Activated CD8-positive, alpha-beta T cell treated with anti-CD3 and anti-CD28 coated beads, Interleukin-2, amount 10 ng/mL, durations not matched to agents 7 days and 5 days (primary cell): Measurements from ENCODE around the gene TNP1. TPM values are rescaled to one million over a fixed set of nuclear protein-coding genes. Genes with fewer than 3 reads are reported as not detected.

Experiments
- ATAC-seq: fragments of 150-1000 bp; cut with Tn5 transposase; one replicate; pipeline ENCODE4 v1.10.0; 2021; ENCODE audit warnings: moderate library complexity
- CTCF ChIA-PET: fragments of 350-600 bp; sonication (Branson Sonifier 250); formaldehyde crosslinking; loops from one replicate; lab custom pipeline; 2021; ENCODE audit warnings: antibody characterized with exemption; lab: Charles Lee
- POLR2A ChIA-PET: fragments of 350-600 bp; sonication (Branson Sonifier 250); formaldehyde crosslinking; loops from one replicate; lab custom pipeline; 2021; ENCODE audit warnings: antibody characterized with exemption; lab: Charles Lee
- DNase-seq: peaks from one replicate; pipeline ENCODE4 v3.0.0-alpha.2; 2020
- H3K27ac Mint-ChIP-seq: one replicate; pipeline ENCODE4 v1.8.0; 2021; ENCODE audit warnings: mild to moderate bottlenecking, mixed read lengths
- H3K27me3 Mint-ChIP-seq: one replicate; pipeline ENCODE4 v1.8.0; 2021; ENCODE audit warnings: low read depth, mixed read lengths
- H3K36me3 Mint-ChIP-seq: one replicate; pipeline ENCODE4 v1.8.0; 2021; ENCODE audit warnings: low read depth, mixed read lengths
- H3K4me1 Mint-ChIP-seq: one replicate; pipeline ENCODE4 v1.8.0; 2021; ENCODE audit warnings: low read depth, mixed read lengths
- H3K4me3 Mint-ChIP-seq: one replicate; pipeline ENCODE4 v1.8.0; 2021; ENCODE audit warnings: mild to moderate bottlenecking, mixed read lengths
- H3K9me3 Mint-ChIP-seq: one replicate; pipeline ENCODE4 v1.8.0; 2022; ENCODE audit warnings: mixed read lengths; ENCODE audit not compliant: insufficient read depth
- total RNA-seq, 2 experiments: library from RNA; stranded (reverse); gene quantifications; one replicate each; pipeline ENCODE4 v1.2.3, GENCODE V29; 2021

TNP1 gene
- total RNA-seq, 2 experiments from 2014 or later, result not detected

DNA sequence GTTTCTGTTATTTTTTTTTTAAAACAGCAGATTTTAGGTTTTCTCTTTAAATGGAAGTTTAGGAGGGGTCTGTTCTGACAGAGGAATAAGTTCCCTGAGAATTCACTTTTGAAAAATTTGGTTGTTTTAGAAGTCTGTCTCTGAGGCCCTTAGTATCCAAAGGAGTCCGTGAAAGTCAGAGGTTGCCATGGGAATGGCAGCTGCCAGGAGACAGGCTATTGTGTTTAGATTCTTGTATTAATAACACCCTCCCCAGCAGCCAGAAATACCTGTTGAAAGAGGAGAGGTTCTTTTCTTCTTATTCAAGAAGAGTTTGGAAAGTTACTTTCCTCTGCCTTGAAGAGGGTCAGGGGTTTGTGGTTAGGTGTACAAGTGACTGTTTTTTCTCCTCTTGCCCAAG, 29.5 kb downstream of the TNP1 start:
- no peak for ATAC-seq
- POLR2A ChIA-PET, result no interaction called here
- peaks cover 43% of the 10 kb centered on the region for H3K27me3 Mint-ChIP-seq
- H3K9me3 Mint-ChIP-seq, result no peaks in the 10 kb centered on the region
- no peak for DNase-seq
- H3K27ac Mint-ChIP-seq, result no peak overlapping the region
- no peak overlapping the region for H3K4me3 Mint-ChIP-seq
- H3K36me3 Mint-ChIP-seq, result no peaks in the 10 kb centered on the region
- H3K4me1 Mint-ChIP-seq, result no peaks in the 10 kb centered on the region
- CTCF ChIA-PET, result interaction anchor here (0.8 kb wide), 1 partner anchor 16 kb away, joined by 3 read pairs; no protein-coding TSS in a partner anchor

GRCh38 chr2:216829533-216829932, 30.3 kb downstream of the TNP1 start:
- POLR2A ChIA-PET, result no interaction called here
- no peaks in the 10 kb centered on the region for H3K9me3 Mint-ChIP-seq
- no peak for DNase-seq
- no peak for ATAC-seq
- H3K27me3 Mint-ChIP-seq, result peaks cover 36% of the 10 kb centered on the region
- CTCF ChIA-PET, result interaction anchor here (0.8 kb wide), 1 partner anchor 15 kb away, joined by 3 read pairs; no protein-coding TSS in a partner anchor
- H3K27ac Mint-ChIP-seq, result no peak overlapping the region
- H3K4me1 Mint-ChIP-seq, result no peaks in the 10 kb centered on the region
- no peak overlapping the region for H3K4me3 Mint-ChIP-seq
- no peaks in the 10 kb centered on the region for H3K36me3 Mint-ChIP-seq

GRCh38 chr2:216827073-216827720, 32.7 kb downstream of the TNP1 start:
- Mint-ChIP-seq H3K9me3 (no peaks in the 10 kb centered on the region), H3K4me1 (no peaks in the 10 kb centered on the region), H3K4me3 (no peak overlapping the region), H3K27me3 (peaks cover 32% of the 10 kb centered on the region), H3K27ac (no peak overlapping the region), H3K36me3 (no peaks in the 10 kb centered on the region)
- no peak for ATAC-seq
- no peak for DNase-seq
- POLR2A ChIA-PET, result no interaction called here
- CTCF ChIA-PET, result no interaction called here

- H3K27me3 Mint-ChIP-seq, result peaks cover 25% of the 10 kb centered on the region
- H3K9me3 Mint-ChIP-seq, result no peaks in the 10 kb centered on the region
- H3K27ac Mint-ChIP-seq, result no peak overlapping the region
- H3K36me3 Mint-ChIP-seq, result no peaks in the 10 kb centered on the region
- ATAC-seq (no peak), DNase-seq (no peak)
- ChIA-PET POLR2A (no interaction called here), CTCF (interaction anchor here (0.6 kb wide), 1 partner anchor 43 kb away, joined by 3 read pairs; no protein-coding TSS in a partner anchor)
- no peak overlapping the region for H3K4me3 Mint-ChIP-seq
- H3K4me1 Mint-ChIP-seq, result peaks cover 3% of the 10 kb centered on the region
Measured at GRCh38 chr2:216822470-216822869, 37.4 kb downstream of the TNP1 start.

DNA sequence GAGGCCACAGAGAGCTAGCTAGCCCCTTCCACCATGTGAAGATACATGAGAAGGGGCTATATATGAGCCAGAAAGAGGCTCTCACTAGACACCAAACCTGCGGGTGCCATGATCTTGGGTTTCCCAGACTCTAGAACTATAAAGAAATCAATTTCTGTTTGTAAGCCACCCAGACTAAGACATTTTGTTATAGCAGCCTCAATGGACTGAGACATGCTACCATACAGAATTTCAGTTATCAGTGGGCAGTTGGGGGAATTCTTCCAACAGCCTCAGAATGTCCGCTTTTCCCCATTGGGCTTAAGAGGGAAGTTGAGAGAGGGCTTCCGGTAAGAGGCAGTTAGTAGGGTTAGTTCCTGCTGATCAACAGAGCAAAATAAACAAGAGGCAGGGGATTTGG, 39.2 kb downstream of the TNP1 start:
- Mint-ChIP-seq H3K4me3 (no peak overlapping the region), H3K27me3 (peaks cover 26% of the 10 kb centered on the region), H3K36me3 (no peaks in the 10 kb centered on the region), H3K4me1 (peaks cover 3% of the 10 kb centered on the region), H3K27ac (no peak overlapping the region), H3K9me3 (no peaks in the 10 kb centered on the region)
- ATAC-seq (no peak), DNase-seq (no peak)
- ChIA-PET POLR2A (no interaction called here), CTCF (no interaction called here)

DNA sequence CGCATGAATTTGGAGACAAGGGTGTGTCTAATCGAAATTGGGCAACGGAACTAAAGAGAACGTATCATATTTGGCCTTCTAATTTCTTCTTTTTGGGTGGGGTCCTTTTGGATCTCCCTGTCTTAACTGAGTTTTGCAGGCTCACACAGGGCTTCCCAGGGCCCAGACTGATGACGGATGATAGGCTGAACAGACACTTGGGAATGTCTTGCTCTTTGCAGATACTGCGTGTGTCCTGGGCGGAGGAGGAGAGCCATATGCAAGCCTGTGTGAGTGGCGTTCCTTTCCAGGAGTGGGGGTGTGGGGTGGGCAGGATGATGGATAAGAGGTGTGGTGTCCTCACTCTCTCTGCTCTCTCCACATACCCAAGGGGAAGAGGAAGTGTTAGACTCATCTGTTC, 40.1 kb downstream of the TNP1 start:
- H3K36me3 Mint-ChIP-seq, result no peaks in the 10 kb centered on the region
- H3K27me3 Mint-ChIP-seq, result peaks cover 32% of the 10 kb centered on the region
- no peak overlapping the region for H3K27ac Mint-ChIP-seq
- peaks cover 3% of the 10 kb centered on the region for H3K4me1 Mint-ChIP-seq
- CTCF ChIA-PET, result no interaction called here
- POLR2A ChIA-PET, result no interaction called here
- no peaks in the 10 kb centered on the region for H3K9me3 Mint-ChIP-seq
- H3K4me3 Mint-ChIP-seq, result no peak overlapping the region
- ATAC-seq (no peak), DNase-seq (no peak)

- no peak overlapping the region for H3K4me3 Mint-ChIP-seq
- no peaks in the 10 kb centered on the region for H3K9me3 Mint-ChIP-seq
- peaks cover 3% of the 10 kb centered on the region for H3K4me1 Mint-ChIP-seq
- H3K27ac Mint-ChIP-seq, result no peak overlapping the region
- CTCF ChIA-PET, result no interaction called here
- H3K36me3 Mint-ChIP-seq, result no peaks in the 10 kb centered on the region
- POLR2A ChIA-PET, result no interaction called here
- DNase-seq (no peak), ATAC-seq (no peak)
- peaks cover 34% of the 10 kb centered on the region for H3K27me3 Mint-ChIP-seq
Measured at GRCh38 chr2:216819055-216819454, 40.8 kb downstream of the TNP1 start.

DNA sequence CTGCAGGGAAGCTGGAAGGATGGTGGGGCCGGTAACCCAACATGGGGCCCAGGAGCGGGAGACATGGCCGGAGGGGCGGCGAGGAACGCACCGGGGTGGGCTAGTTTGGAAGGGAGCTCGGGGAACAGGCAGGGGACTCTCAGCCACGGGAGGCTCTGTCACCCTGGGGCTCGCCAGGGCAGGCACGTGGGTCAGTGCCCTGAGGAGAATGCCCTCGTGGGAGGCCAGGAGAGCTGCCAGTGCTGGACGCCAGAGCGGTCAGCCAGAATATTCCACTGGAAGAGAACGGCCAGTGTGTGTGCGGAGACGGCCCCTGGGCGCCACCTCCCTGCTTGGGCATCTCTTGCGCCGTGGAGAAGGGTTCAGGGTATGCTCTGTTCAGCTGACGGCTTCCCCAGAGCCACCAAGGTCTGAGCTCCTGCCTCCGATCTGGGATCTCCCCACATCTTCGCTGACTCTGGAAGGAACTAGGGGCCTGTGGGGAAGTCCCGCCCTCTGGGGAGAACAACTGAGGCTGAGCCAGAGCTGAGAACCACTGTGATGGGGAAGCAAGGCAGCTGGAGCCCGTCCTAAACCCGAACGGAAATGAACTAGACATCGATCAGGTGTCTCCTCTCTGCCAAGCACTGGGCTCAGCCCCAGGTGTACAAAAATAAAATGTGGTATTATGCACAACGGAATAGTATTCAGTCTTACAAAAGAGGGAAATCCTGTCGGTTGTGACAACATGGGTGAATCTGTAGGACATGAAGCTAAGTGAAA, 49.3 kb downstream of the TNP1 start:
- Mint-ChIP-seq H3K27me3 (peaks cover 7% of the 10 kb centered on the region), H3K9me3 (no peaks in the 10 kb centered on the region), H3K27ac (no peak overlapping the region), H3K4me3 (no peak overlapping the region), H3K4me1 (no peaks in the 10 kb centered on the region), H3K36me3 (no peaks in the 10 kb centered on the region)
- CTCF ChIA-PET, result no interaction called here
- POLR2A ChIA-PET, result no interaction called here
- DNase-seq (no peak), ATAC-seq (no peak)

Other genes with a start within 250 kb of the TNP1 start
- 10 to 100 TPM; 74.7 to 75.5 TPM for gene IGFBP2, start 226.6 kb downstream of the TNP1 start, total RNA-seq
- gene IGFBP5, start 164.5 kb downstream of the TNP1 start, total RNA-seq, result under 1 TPM; 0.08 to 0.18 TPM